ENCODE data around the gene CERS3.

DNA sequence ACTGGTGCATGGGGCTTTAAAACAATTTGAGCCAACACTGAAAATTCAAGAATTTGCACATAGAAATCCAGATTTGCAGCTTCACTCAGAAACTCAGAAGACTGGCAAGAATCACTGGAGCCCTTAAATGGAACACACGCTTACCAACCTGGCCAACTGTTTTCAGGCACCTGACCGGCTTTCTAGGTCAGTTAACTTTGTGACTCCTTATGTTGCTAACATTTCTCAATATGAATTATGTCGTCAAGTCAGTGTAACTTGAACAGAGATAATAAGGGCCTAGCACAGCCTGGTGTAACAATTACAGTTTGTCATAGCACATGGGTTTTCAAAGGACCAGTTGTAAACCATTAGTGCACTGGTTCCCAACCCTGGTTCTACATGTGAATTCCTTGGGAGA is 6.8 kb downstream of the CERS3 start:
- TF ChIP-seq YY1 (IDR thresholded peaks at IDR 0.05) (no peak), GABPA (IDR thresholded peaks at IDR 0.05 in 1 of 2, conservative IDR thresholded peaks at IDR 0.05 in 1 of 2) (no peak), TAF1 (conservative IDR thresholded peaks at IDR 0.05) (no peak), RAD21 (IDR thresholded peaks at IDR 0.05) (no peak), JUND (IDR thresholded peaks at IDR 0.05) (no peak), EGR1 (IDR thresholded peaks at IDR 0.05; ENCODE audit: low read depth in 2 of 2) (no peak)
- TF ChIP-seq, protein P1, sequence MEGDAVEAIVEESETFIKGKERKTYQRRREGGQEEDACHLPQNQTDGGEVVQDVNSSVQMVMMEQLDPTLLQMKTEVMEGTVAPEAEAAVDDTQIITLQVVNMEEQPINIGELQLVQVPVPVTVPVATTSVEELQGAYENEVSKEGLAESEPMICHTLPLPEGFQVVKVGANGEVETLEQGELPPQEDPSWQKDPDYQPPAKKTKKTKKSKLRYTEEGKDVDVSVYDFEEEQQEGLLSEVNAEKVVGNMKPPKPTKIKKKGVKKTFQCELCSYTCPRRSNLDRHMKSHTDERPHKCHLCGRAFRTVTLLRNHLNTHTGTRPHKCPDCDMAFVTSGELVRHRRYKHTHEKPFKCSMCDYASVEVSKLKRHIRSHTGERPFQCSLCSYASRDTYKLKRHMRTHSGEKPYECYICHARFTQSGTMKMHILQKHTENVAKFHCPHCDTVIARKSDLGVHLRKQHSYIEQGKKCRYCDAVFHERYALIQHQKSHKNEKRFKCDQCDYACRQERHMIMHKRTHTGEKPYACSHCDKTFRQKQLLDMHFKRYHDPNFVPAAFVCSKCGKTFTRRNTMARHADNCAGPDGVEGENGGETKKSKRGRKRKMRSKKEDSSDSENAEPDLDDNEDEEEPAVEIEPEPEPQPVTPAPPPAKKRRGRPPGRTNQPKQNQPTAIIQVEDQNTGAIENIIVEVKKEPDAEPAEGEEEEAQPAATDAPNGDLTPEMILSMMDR (IDR thresholded peaks at IDR 0.05; ENCODE audit: low read depth, low read length, missing input control) = no peak
- TF ChIP-seq, protein P2, sequence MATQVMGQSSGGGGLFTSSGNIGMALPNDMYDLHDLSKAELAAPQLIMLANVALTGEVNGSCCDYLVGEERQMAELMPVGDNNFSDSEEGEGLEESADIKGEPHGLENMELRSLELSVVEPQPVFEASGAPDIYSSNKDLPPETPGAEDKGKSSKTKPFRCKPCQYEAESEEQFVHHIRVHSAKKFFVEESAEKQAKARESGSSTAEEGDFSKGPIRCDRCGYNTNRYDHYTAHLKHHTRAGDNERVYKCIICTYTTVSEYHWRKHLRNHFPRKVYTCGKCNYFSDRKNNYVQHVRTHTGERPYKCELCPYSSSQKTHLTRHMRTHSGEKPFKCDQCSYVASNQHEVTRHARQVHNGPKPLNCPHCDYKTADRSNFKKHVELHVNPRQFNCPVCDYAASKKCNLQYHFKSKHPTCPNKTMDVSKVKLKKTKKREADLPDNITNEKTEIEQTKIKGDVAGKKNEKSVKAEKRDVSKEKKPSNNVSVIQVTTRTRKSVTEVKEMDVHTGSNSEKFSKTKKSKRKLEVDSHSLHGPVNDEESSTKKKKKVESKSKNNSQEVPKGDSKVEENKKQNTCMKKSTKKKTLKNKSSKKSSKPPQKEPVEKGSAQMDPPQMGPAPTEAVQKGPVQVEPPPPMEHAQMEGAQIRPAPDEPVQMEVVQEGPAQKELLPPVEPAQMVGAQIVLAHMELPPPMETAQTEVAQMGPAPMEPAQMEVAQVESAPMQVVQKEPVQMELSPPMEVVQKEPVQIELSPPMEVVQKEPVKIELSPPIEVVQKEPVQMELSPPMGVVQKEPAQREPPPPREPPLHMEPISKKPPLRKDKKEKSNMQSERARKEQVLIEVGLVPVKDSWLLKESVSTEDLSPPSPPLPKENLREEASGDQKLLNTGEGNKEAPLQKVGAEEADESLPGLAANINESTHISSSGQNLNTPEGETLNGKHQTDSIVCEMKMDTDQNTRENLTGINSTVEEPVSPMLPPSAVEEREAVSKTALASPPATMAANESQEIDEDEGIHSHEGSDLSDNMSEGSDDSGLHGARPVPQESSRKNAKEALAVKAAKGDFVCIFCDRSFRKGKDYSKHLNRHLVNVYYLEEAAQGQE (IDR thresholded peaks at IDR 0.05) = no peak
- TF ChIP-seq, protein P3, sequence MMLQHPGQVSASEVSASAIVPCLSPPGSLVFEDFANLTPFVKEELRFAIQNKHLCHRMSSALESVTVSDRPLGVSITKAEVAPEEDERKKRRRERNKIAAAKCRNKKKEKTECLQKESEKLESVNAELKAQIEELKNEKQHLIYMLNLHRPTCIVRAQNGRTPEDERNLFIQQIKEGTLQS (IDR thresholded peaks at IDR 0.05) = no peak
- TF ChIP-seq, protein P4, sequence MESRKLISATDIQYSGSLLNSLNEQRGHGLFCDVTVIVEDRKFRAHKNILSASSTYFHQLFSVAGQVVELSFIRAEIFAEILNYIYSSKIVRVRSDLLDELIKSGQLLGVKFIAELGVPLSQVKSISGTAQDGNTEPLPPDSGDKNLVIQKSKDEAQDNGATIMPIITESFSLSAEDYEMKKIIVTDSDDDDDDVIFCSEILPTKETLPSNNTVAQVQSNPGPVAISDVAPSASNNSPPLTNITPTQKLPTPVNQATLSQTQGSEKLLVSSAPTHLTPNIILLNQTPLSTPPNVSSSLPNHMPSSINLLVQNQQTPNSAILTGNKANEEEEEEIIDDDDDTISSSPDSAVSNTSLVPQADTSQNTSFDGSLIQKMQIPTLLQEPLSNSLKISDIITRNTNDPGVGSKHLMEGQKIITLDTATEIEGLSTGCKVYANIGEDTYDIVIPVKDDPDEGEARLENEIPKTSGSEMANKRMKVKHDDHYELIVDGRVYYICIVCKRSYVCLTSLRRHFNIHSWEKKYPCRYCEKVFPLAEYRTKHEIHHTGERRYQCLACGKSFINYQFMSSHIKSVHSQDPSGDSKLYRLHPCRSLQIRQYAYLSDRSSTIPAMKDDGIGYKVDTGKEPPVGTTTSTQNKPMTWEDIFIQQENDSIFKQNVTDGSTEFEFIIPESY (IDR thresholded peaks at IDR 0.05) = no peak
- TF ChIP-seq, protein P5, sequence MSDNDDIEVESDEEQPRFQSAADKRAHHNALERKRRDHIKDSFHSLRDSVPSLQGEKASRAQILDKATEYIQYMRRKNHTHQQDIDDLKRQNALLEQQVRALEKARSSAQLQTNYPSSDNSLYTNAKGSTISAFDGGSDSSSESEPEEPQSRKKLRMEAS (IDR thresholded peaks at IDR 0.05) = no peak

All from liver (tissue), 3 donors.